HT1080 (cell line): ENCODE data around the gene UACA. TPM values are rescaled to one million over a fixed set of nuclear protein-coding genes. Genes with fewer than 3 reads are reported as not detected.
"Not testable (repeated sequence)": the region's sequence is repeated elsewhere in the genome, so short reads cannot be mapped to it uniquely, and the experiment has no call there.

Source experiments
- DNase-seq: peaks from one replicate; pipeline ENCODE4 v3.0.0-alpha.2; 2015; ENCODE audit warnings: low read depth
- total RNA-seq: library from RNA; depleted of rRNA; stranded (reverse); fragments of >200 nt; shearing (Covaris generic); gene quantifications from 2 replicates; pipeline ENCODE4 v1.2.3, GENCODE V29; 2014

The UACA gene
- total RNA-seq, 1 experiment from 2014 or later, result 56.1 TPM

DNA sequence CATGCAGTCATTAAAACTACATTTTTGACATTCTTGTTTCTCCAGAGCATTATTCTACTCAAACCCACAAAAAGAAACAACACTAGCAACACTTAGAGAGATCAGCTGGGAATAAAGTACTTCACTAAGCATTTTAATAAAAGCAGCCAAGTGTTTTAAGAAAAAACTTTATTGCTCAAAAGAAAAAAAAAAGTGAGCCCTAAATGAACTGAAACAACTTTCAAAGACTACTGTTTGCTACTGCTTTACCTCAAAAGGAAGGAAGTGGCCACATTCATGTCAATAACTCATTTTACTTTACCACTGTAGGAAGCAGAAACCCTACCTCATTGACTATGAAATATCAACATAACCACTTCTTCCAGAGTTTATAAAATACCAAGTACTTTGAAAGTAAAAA is 91.3 kb downstream of the UACA start:
- DNase-seq, result no peak

DNA sequence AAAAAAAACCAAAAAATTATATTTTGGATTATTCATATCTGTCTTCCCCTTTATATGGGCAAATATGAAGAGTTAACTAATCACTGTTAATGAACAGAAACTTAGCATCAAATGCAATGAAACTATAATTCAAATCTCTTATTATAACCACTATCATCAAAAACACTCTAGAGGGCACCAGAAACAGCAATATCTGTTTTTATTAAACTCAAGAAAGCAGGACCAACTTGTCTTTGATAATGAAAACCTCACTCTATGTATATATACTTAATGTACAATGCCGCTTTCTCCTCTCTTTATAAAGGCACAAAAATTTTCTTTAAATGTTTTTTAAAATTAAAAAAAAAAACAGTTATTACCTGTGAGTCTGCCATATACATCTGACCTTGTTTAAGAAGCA is 92.7 kb downstream of the UACA start:
- DNase-seq, result no peak

DNA sequence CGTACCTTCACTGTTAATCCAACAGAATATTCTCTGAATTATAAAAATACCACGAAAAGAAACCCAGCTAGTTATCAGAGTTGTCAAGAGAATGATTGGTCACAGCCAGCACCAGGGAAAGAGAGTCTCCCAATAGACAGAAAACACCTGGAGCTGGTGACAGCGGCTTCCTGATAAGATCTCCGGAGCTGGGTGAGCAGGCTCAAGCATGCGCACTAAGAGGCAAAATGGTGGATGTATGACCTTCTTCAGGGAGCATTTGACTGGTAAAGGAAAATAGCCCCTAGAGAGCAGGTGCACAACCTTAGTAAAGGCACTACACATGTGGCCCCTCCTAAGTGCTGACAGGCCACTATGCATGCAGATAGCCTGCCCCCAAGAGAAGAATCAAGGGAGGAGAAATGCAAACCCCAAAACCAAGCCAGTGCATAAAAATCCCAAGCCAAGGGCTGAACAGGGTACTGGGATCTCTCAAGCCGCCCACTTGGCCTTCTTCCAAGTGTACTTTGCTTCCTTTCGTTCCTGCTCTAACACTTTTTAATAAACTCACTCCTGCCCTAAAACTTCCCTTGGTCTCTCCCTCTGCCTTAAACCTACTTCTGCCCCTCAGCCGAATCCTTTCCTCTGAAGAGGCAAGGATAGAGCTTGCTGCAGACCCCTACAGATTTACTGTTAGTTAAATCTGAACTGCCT is 93.2 kb downstream of the UACA start:
- no peak for DNase-seq

DNA sequence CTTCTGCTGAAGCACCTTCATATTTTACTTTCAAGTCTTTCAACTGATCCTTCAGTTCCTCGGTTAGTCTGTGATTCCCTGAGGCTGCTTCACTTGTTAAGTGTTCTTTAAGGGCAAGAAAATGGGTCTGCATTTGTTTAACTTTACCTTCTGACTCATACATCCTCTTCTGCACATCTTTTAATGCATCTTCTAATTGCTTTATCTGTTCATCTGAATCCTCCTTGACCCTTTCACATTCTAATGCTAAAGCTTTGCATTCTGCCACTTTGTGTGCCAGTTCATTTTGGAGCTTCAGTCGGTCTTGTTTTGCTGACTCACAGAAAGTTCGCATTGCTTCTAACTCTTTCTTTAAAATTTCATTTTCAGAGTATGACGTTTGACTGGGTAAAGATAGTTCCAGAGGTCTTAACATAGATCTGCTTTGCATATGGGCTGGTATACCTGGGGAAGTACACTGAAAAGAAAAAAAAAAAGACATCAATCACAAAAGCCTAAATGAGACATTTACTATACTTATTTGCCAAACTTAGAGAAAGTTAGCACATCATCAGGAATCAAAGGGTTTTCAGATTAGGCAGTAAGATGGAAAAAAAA is 94.3 kb downstream of the UACA start:
- DNase-seq, result no peak

DNA sequence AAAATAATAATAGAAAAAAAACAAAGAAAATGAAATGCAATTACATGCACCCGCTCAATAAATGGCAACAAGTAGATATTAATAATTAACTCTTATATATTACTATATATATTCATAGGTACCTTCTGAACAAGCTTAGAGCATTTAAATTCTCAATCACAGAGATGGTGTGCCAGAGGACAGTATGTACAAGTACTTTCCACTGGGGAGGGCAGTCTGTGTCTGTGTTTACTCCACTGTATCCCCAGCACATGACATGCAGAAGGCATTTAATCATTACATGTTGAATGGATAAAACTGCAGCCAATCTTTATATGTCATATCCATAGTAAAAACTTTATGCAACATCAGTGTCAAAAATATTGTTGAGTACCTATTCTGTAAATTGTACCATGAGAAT is 97.8 kb downstream of the UACA start:
- no peak for DNase-seq

DNA sequence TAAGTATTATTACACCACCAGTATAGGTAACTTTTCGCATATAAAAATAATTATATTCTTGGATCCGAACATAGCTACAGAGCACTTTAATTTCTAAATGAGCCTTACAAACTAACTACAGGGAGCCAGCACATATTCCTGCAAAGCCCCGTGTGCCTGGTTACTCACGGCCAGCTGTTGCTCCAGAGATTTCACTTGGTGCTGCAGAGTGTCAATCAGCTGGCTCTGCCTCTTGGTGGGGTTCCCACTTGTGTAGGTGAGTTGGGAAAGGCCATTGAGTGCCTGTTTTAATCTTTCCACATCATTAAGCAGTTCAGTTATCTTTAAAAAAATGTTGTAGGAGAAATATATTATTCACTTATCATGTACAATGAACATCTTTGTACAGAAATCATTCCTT is 98.9 kb downstream of the UACA start:
- no peak for DNase-seq

DNA sequence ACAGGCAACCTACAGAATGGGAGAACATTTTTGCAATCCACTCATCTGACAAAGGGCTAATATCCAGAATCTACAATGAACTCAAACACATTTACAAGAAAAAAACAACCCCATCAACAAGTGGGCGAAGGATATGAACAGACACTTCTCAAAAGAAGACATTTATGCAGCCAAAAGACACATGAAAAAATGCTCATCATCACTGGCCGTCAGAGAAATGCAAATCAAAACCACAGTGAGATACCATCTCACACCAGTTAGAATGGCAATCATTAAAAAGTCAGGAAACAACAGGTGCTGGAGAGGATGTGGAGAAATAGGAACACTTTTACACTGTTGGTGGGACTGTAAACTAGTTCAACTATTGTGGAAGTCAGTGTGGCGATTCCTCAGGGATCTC is 100.3 kb downstream of the UACA start:
- not testable (repeated sequence) for DNase-seq

DNA sequence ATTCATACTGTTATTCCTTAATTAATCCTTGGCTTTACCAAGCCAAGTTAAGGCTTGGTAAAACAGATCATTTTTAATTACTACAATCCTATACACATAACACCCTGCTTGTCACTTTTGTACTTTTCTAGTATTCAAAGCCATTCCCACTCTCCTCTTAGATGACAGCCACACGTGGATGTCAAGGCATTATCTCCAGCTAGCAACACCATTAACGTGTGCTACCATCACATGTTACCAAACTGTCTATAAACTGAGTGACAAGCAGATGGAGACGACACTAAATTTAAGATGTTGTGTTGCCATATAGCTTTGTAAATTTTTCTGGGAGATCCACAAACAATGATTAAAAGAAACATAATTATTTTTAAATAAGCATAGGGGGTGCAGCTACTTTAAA is 103.7 kb downstream of the UACA start:
- DNase-seq, result no peak

DNA sequence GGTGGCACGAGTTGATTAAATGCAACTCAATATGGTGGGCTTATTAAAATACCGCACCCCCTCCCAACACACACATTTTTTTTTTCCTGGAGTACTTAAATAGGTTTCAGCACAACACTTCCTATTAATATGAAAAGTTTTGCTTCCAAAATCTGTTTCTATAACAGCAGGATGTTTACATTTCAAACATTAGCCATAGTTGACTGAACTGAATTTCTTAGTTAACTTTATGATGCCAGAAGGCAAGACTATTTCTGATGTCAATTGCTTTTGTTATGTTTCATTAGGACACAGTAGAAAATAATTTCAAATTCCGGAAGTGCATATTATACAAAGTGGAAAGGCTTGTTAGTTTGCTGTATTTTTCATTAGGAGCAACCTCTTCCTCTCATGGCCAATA is 104.7 kb downstream of the UACA start:
- DNase-seq, result no peak

DNA sequence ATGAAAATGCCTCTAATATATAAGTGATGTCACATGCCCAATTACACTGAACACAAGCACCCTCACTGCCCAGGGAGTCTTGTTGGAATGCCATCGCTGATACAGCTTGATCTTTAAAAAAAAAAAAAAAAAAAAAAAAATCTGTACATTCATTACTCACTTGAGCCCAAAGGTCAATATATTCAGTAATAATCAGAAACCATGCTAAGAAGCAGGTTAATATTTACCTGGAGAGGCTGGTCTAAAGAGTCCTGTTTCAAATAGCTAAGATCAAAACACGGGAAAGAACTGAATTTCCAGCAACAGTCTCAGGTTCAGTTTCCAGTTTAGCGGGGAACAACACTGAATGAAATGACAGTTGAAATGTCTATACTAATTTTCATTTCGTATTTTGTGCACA is 109.9 kb downstream of the UACA start:
- no peak for DNase-seq

DNA sequence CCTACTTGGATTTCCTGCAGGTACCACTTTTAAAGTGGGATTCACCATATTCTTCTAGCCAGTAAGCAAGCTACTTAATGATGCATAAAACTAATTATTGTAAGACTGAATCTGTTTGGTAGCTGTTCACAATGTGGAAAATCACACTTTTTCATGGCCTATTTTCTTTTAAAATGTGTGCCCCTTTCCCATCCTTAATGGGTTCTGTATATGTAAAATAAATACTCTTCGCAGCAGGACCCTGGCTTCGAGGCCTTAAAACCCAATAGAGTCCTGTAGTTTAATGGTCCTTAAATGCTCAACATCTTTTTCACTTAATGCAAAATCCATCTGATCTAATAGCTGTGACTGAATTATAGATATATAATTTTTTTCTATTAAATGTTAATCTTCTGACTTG is 111.0 kb downstream of the UACA start:
- DNase-seq, result no peak

DNA sequence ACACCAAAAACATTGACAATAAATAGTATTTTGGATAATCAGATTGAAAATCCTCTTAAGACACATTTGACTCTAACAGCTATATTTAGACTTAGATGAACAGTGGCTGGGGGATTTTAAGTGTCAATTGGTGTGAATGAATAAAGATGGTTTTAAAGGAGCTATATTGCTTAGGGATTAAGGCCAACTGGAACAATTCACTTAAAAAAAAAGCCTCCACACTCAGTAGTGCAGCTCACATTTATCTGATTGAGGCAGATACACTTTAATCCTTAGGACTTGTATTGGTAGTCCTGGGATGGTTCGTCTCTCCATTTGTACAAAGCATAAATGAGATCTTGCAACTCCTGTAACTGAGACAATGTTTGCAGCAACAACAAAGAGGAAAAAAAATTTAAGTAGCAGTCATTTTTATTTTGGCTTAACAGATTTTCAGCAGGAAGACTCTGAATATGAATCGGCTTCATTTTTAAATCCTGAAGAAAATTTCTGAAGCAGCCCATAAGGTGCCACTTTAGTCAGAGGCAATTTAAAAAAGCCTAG is 112.0 kb downstream of the UACA start:
- no peak for DNase-seq

DNA sequence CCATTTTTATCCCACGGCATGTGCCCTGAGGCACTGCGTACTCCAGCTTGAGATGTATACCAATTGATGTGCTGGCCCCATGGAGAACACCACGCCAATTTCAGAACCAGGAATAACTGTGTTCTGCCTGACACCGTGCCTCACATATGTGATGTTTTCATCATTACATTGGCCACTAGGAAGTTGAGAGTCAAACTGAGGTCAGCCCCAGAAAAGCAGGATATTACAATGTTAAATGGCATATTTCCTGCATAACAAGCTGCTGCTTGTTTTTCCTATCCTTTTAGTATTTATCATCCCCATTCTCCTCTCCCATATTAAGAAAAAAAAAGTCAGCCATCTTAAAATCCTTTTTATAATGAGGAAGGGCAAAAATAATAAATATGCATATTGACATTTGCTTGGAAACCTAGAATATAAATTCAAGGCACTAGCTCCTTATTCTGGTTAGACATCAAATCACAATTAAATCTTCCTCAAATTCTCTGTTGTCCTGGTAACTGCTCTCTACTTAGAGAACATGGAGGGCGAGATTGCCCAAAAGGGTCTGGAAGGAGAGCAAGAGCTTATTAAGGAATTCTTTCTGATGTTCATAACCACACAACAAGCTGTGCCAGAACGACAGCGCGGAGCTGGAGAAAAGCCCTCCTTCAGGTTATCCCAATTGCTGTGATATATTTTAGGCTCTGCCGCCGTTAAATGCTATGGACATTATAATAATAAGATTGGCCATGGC is 112.6 kb downstream of the UACA start:
- DNase-seq, result no peak

DNA sequence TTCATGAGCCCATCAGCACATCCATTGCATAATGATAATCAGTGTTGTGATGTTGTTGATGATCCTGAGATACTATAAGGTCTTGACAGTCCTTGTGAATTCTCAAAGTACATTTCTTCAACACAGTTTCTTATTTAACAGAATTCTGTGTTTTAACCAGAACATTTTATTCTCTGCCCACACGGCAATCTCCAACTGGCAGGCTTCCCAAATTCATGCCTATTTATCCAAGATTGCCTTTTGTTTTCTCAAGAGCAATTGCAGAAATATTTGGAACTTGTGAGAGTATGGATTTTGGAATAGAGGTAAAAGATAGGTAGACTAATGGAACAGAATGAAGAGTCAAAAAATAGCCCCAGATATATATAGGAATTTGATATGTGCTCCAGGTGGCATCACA is 116.0 kb downstream of the UACA start:
- no peak for DNase-seq

DNA sequence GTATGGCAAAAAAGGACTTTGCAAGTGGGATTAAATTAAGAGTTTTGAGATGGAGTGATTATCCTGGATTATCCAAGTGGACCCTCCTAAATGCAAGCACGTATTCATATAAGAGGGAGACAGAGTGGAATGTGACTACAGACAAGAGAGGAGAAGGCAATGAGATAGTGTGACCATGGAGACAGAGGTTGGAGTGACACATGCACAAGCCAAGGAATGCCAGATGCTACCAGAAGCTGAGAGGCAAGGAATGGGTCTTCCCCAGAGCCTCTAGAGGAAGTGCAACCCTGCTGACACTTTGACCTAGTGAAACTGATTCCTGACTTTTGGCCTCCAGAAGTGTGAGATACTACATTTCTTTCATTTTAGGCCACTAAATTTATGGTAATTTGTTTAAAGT is 117.2 kb downstream of the UACA start:
- DNase-seq, result no peak

DNA sequence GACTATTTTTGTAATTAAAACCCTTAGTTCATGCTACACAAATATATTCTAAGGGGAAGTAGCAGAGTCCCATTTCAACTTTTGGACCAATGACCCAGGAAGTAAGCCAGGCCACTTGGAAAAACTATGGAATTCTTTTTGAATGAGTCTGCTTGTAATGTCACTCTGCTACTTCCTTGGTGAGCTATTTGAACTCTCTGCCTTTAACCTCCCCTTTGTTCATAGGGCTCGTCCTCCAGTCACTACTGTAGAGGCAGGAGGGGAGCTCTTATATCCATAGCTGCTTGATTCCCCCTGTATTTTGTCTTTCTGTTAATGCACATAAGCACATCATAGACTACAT is 119.6 kb downstream of the UACA start:
- DNase-seq, result peak; percentile 54

DNA sequence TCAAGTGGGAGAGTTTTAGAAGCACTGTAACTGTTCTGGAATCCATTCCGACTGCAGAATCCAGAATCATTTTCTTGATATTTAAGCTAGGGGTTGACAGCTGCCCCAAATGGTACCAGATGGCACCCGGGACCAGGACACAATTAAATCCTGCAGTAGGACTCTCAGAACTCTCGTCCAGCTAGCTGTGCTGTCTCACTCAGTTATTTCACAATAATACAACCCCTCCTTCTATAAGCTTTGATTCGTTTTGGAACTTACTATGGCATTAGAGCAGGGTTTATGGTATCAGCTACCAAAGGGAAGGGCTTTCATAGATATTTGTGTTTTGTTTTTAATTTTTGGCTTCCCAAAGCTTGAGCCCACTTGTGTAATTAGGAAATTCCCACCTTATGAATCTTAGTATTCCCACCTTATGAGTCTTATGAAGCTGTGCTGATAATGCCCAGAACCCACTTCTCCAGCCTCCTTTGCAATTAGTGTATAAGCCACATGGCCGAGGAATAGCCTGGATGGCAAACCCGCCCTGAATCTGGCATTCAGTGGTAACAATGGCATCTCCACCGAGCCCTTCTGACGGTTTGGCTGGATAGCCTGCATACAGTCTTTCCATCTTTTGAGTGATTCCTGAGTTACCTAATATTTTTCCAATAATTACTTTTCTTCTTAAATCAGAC is 120.1 kb downstream of the UACA start:
- DNase-seq, result no peak

DNA sequence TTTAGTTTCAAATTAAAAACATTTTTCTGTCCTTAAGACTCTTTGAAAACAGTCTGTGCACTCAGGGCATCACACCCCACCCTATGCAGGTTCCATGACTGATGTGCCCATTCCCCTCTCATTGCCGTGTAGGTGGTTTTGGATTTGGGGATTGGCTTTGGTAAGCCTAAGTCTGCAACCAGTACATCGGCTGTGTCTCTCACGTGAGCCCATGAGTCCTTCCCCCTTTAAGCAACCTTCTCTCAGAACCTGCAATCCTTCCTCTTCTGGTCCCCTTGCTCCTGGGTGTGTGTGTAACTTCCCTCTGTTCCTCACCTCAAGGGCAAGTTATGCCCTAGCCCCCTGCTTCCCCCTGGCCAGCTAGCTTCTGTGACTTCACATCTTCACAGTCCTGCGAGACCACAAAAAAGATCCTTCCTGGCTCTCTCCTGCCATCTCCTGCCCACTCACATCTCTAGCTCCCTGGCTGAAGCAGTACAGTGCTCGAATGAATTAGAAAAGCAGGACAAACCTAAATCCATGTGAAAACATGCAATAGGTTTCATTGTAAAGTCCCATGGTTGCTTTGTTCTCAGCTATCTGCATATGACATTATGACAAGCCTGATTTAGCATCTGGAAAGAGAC is 126.7 kb downstream of the UACA start:
- DNase-seq, result peak; percentile 13

DNA sequence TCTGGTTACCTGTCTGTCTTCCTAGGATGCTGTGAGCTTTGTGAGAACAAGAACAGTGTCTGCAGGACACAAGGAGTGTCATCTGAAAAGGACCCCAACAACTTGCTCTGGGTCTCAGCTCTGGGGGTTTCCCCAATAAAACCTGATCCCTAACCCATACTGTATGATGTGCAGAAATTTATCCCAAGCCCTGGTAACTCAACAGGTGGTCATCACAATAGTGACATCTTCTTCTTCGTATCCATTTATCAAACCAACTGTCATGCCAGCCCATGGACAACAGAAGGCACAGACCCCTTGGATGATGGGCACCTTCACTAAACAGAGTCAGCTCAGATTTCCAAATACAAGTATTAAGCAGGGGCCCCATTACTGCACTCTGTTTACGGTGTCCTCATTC is 127.5 kb downstream of the UACA start:
- DNase-seq, result no peak

DNA sequence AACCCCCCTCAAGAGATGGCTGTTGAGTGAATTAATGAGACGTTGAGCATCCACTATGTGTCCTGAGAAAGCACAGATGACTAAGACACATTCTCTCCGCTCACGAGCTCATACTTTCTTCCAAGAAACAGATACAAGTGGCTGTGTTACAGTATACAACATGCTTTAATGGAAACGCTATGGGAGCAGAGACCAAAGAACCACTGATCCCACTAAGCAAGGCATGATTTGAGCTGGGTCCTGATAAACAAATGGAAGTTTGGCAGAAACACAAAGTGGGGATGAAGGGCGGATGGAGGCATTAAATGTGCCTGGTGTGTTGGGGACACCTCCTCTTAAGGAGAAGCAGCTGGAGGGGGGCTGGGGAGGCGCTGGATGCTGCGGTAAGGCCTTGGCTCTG is 129.4 kb downstream of the UACA start:
- no peak for DNase-seq

DNA sequence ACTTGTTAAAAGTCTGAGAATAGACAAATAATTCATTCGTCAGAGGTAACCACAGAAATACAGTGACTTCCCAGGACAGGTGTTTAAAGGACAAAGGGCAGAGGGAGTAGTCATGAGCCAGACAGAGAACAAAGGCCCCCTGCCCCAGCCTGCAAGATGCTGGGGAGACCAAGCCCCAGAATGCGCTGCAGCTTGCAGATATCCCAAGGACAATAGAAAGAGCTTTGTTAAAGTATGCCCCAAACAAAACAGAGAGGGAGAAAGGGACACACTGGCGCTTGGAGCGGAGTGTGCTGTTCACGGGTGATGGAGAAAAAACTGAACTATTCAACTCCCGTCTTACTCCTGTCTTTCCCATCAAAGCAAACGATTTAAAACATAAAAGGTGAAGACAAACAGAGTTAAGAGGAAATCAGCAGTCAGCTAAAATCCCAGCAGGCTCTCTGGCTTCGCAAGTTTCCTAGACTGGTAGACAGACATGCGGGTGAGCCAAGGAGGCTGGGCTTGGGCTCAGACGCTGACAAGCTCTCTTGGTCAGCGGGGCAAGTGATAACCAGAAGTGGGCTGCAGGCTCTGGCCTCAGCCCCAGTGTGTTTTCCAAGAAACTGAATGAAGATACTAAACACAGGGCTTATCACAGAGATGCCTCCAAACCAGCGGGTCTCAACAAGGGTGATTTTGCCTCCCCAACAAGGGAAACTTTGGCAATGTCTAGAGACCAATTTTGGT is 130.1 kb downstream of the UACA start:
- DNase-seq, result peak; percentile 54
